ENCODE results near the gene COG1.

GRCh38 chr17:73250851-73251640 lies 58.2 kb downstream of the COG1 start:
- TF ChIP-seq, protein P1, sequence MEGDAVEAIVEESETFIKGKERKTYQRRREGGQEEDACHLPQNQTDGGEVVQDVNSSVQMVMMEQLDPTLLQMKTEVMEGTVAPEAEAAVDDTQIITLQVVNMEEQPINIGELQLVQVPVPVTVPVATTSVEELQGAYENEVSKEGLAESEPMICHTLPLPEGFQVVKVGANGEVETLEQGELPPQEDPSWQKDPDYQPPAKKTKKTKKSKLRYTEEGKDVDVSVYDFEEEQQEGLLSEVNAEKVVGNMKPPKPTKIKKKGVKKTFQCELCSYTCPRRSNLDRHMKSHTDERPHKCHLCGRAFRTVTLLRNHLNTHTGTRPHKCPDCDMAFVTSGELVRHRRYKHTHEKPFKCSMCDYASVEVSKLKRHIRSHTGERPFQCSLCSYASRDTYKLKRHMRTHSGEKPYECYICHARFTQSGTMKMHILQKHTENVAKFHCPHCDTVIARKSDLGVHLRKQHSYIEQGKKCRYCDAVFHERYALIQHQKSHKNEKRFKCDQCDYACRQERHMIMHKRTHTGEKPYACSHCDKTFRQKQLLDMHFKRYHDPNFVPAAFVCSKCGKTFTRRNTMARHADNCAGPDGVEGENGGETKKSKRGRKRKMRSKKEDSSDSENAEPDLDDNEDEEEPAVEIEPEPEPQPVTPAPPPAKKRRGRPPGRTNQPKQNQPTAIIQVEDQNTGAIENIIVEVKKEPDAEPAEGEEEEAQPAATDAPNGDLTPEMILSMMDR (IDR thresholded peaks at IDR 0.05) = no peak
- no peak for TF ChIP-seq POLR2A (IDR thresholded peaks at IDR 0.05)

Measured in esophagus squamous epithelium (tissue), 4 donors.